Activated CD4-positive, alpha-beta T cell treated with anti-CD3 and anti-CD28 coated beads, Interleukin-2, Interleukin-6, amounts not matched to agents 100 ng/mL and 50 ng/mL, durations not matched to agents 16 hours and 8 hours (primary cell): ENCODE measurements around the gene AMN.
A peak's percentile ranks its signal among the peaks of the same experiment; 100 is the strongest.

Source experiments
- DNase-seq: peaks from one replicate; pipeline ENCODE4 v3.0.0-alpha.2; 2020

Gene AMN

GRCh38 chr14:102948698-102949061 lies 26.2 kb downstream of the AMN start:
- DNase-seq = no peak

GRCh38 chr14:102949062-102949800 lies 26.8 kb downstream of the AMN start:
- DNase-seq = peak; percentile 34

- DNase-seq = no peak
These were observed 27.5 kb downstream of the AMN start for GRCh38 chr14:102949801-102950451.

- no peak for DNase-seq
These were observed 28.6 kb downstream of the AMN start for GRCh38 chr14:102951034-102951433.

GRCh38 chr14:102951799-102952198 lies 29.3 kb downstream of the AMN start:
- no peak for DNase-seq

- no peak for DNase-seq
These were observed 29.8 kb downstream of the AMN start for GRCh38 chr14:102952276-102952675.

- no peak for DNase-seq
These were observed 30.6 kb downstream of the AMN start for GRCh38 chr14:102953100-102953499.

- DNase-seq = no peak
These were observed 31.8 kb downstream of the AMN start for GRCh38 chr14:102954081-102954789.

- no peak for DNase-seq
These were observed 33.4 kb downstream of the AMN start for GRCh38 chr14:102955636-102956408.

GRCh38 chr14:102957222-102957621 lies 34.8 kb downstream of the AMN start:
- no peak for DNase-seq

GRCh38 chr14:102958461-102958860 lies 36.0 kb downstream of the AMN start:
- DNase-seq = no peak

- no peak for DNase-seq
These were observed 39.7 kb downstream of the AMN start for GRCh38 chr14:102962111-102962627.

- no peak for DNase-seq
These were observed 41.8 kb downstream of the AMN start for GRCh38 chr14:102964152-102964730.

GRCh38 chr14:102965282-102965681 lies 42.8 kb downstream of the AMN start:
- DNase-seq = no peak

GRCh38 chr14:102965971-102966655 lies 43.6 kb downstream of the AMN start:
- DNase-seq = no peak

GRCh38 chr14:102966681-102967505 lies 44.4 kb downstream of the AMN start:
- no peak for DNase-seq

- no peak for DNase-seq
These were observed 45.0 kb downstream of the AMN start for GRCh38 chr14:102967506-102967795.

- no peak for DNase-seq
These were observed 45.8 kb downstream of the AMN start for GRCh38 chr14:102968306-102968705.

- DNase-seq = no peak
These were observed 46.8 kb downstream of the AMN start for GRCh38 chr14:102969060-102969791.

GRCh38 chr14:102969901-102970300 lies 47.4 kb downstream of the AMN start:
- no peak for DNase-seq

- DNase-seq = no peak
These were observed 48.0 kb downstream of the AMN start for GRCh38 chr14:102970496-102970895.
